HTR-8/SVneo (cell line): ENCODE data around the gene EFNB1.

Experiments
- DNase-seq: peaks from one replicate; pipeline ENCODE4 v3.0.0; 2011; ENCODE audit warnings: low spot score, mixed read lengths; ENCODE audit not compliant: insufficient read length
- FAIRE-seq: peaks from 2 replicates; lab custom pipeline; 2011; peaks lifted over from hg19 to GRCh38; lab: Jason Lieb, UNC

Gene EFNB1

GRCh38 chrX:68826113-68826980 lies 2.5 kb upstream of the EFNB1 start:
- FAIRE-seq (no peak), DNase-seq (no peak)

GRCh38 chrX:68827256-68827655 lies 1.6 kb upstream of the EFNB1 start:
- FAIRE-seq (no peak), DNase-seq (no peak)

- FAIRE-seq, result no peak
- DNase-seq, result peak; percentile 45
Observed at GRCh38 chrX:68827848-68828624, 785 bp upstream of the EFNB1 start.

GRCh38 chrX:68829582-68830418 lies 979 bp downstream of the EFNB1 start:
- no peak for FAIRE-seq
- DNase-seq, result no peak

- no peak for FAIRE-seq
- no peak for DNase-seq
Observed at GRCh38 chrX:68830419-68831404, 1.9 kb downstream of the EFNB1 start.

GRCh38 chrX:68831405-68832100 lies 2.7 kb downstream of the EFNB1 start:
- FAIRE-seq (no peak), DNase-seq (no peak)

GRCh38 chrX:68832101-68832416 lies 3.2 kb downstream of the EFNB1 start:
- DNase-seq (no peak), FAIRE-seq (no peak)

GRCh38 chrX:68832516-68833447 lies 4.0 kb downstream of the EFNB1 start:
- DNase-seq, result no peak
- no peak for FAIRE-seq

GRCh38 chrX:68833448-68833805 lies 4.6 kb downstream of the EFNB1 start:
- FAIRE-seq, result no peak
- DNase-seq, result no peak

- no peak for DNase-seq
- FAIRE-seq, result no peak
Observed at GRCh38 chrX:68833855-68834331, 5.1 kb downstream of the EFNB1 start.

GRCh38 chrX:68834371-68835103 lies 5.7 kb downstream of the EFNB1 start:
- DNase-seq (no peak), FAIRE-seq (no peak)

- DNase-seq, result no peak
- FAIRE-seq, result no peak
Observed at GRCh38 chrX:68835104-68835442, 6.3 kb downstream of the EFNB1 start.

GRCh38 chrX:68835468-68835867 lies 6.6 kb downstream of the EFNB1 start:
- no peak for DNase-seq
- no peak for FAIRE-seq

- FAIRE-seq, result no peak
- DNase-seq, result no peak
Observed at GRCh38 chrX:68837119-68837518, 8.3 kb downstream of the EFNB1 start.

GRCh38 chrX:68838571-68838910 lies 9.7 kb downstream of the EFNB1 start:
- FAIRE-seq (no peak), DNase-seq (no peak)

GRCh38 chrX:68839771-68840170 lies 10.9 kb downstream of the EFNB1 start:
- DNase-seq (no peak), FAIRE-seq (no peak)

GRCh38 chrX:68840256-68840655 lies 11.4 kb downstream of the EFNB1 start:
- DNase-seq (no peak), FAIRE-seq (no peak)
